ENCODE results near the gene TNFAIP3. TPM values are rescaled to one million over a fixed set of nuclear protein-coding genes. Genes with fewer than 3 reads are reported as not detected.

TNFAIP3 gene
- total and polyA plus RNA-seq, 2 of the 8 experiments (the other 6 are each of a cell fraction or from before 2014, with no cell fraction given): 1.6 to 2.0 TPM

- peak overlapping the region in 2 of 4 experiments; percentile 11 to 14; a peak in 3 of 7 replicates for H3K9ac ChIP-seq (replicated peaks in 1 of 4; ENCODE audit: extremely low read depth in 1 of 4, low read depth in 3 of 4, low read length in 3 of 4)
- no peak overlapping the region for H2BK120ac ChIP-seq (replicated peaks; ENCODE audit: low read depth, low read length)
- no peak overlapping the region for H3K14ac ChIP-seq (ENCODE audit: insufficient read length)
- H2BK15ac ChIP-seq (ENCODE audit: low read length): no peak overlapping the region
- ChIA-PET POLR2A (ENCODE audit: partially characterized antibody) (interaction anchor here (1.2 to 1.5 kb wide), 2 partner anchors 13 to 72 kb away, joined by 3 read pairs; no protein-coding TSS in a partner anchor), CTCF (ENCODE audit: partially characterized antibody) (interaction anchor here (0.8 to 6.6 kb wide), 17 partner anchors 7 to 170 kb away, joined by 3 to 52 read pairs (median 4); no protein-coding TSS in a partner anchor)
- no peak overlapping the region for H2BK5ac ChIP-seq (ENCODE audit: low read depth, low read length)
- DNase-seq (ENCODE audit: low read depth in 1 of 2, low spot score in 2 of 2) (peak in 1 of 2 experiments; percentile 59), FAIRE-seq (no peak)
- H4K5ac ChIP-seq (ENCODE audit: insufficient read length, low read depth, low read length): no peak overlapping the region
- peaks cover 0 to 16% (median 8%) of the 10 kb centered on the region in 4 experiments; a peak in 5 of 7 replicates for H3K27me3 ChIP-seq (replicated peaks in 1 of 4; ENCODE audit: control insufficient read depth in 3 of 4, extremely low read depth in 1 of 4, insufficient read depth in 3 of 4, low read length in 3 of 4)
- H3K36me3 ChIP-seq (ENCODE audit: control insufficient read depth in 2 of 4, insufficient read depth in 4 of 4, low read length in 3 of 4): no peaks in the 10 kb centered on the region
- H3K4me3 ChIP-seq (ENCODE audit: extremely low read depth in 1 of 4, insufficient read depth in 2 of 4, low read depth in 3 of 4, low read length in 4 of 4): peak overlapping the region; percentile 46 to 88 (median 84)
- H4K8ac ChIP-seq (ENCODE audit: extremely low read depth, insufficient read depth, low read length): peak overlapping the region; percentile 29; the same call in 1 of the 2 replicates
- peaks cover 5 to 17% (median 9%) of the 10 kb centered on the region in 4 experiments for H3K4me1 ChIP-seq (replicated peaks in 1 of 4; ENCODE audit: control insufficient read depth in 3 of 4, insufficient read depth in 4 of 4, low read length in 3 of 4)
- no peaks in the 10 kb centered on the region for H4K20me1 ChIP-seq (replicated peaks in 1 of 2; ENCODE audit: control insufficient read depth in 1 of 2, insufficient read depth in 2 of 2, low read length in 2 of 2)
- no peak overlapping the region for H2AK5ac ChIP-seq (ENCODE audit: low read depth, low read length)
- H3K23me2 ChIP-seq (ENCODE audit: low read depth, low read length): peaks cover 12% of the 10 kb centered on the region
- no peaks in the 10 kb centered on the region for H3K79me1 ChIP-seq (ENCODE audit: low read depth, low read length)
- no peak overlapping the region for H3K23ac ChIP-seq (ENCODE audit: insufficient read length)
- peak overlapping the region; percentile 87 to 97 for H3K4me2 ChIP-seq (ENCODE audit: insufficient read depth in 1 of 2, low read depth in 2 of 2, low read length in 2 of 2)
- H3K4ac ChIP-seq (replicated peaks; ENCODE audit: insufficient read length, low read depth, low read length): no peak overlapping the region
- H3K27ac ChIP-seq (ENCODE audit: low read depth, low read length): no peak overlapping the region
- WGBS, 2 experiments (ENCODE audit: extremely low coverage in 1 of 2, insufficient coverage in 1 of 2, insufficient read length in 1 of 2, insufficient replicate concordance in 2 of 2, low coverage in 1 of 2, low lambda C conversion rate in 2 of 2, missing lambda C conversion rate in 1 of 2): 11% methylated on average over 32 of the region's 32 CpGs; no CpG with 5 or more reads in 1 of the 2 experiments
- no peak overlapping the region for H4K91ac ChIP-seq (replicated peaks; ENCODE audit: insufficient read length, low read length)
- H3K18ac ChIP-seq (ENCODE audit: extremely low read depth, low read length): no peak overlapping the region
- no peaks in the 10 kb centered on the region for H3K9me3 ChIP-seq (ENCODE audit: insufficient read depth in 2 of 2, low read depth in 1 of 2, low read length in 1 of 2)
- H2BK20ac ChIP-seq (ENCODE audit: low read length): no peak overlapping the region
- peak overlapping the region; percentile 44; the same call in 1 of the 2 replicates for H2AFZ ChIP-seq (ENCODE audit: low read length)
- H3K79me2 ChIP-seq (ENCODE audit: control insufficient read depth in 1 of 2, insufficient read depth in 2 of 2, low read length in 2 of 2): no peaks in the 10 kb centered on the region
- H3K56ac ChIP-seq (replicated peaks; ENCODE audit: insufficient read length, low read depth, low read length): no peak overlapping the region
- H2BK12ac ChIP-seq (ENCODE audit: low read depth, low read length): no peak overlapping the region
- TF ChIP-seq SUZ12 (IDR thresholded peaks at IDR 0.05; ENCODE audit: low read length): peak; percentile 58
- peak; percentile 59 for TF ChIP-seq EZH2 (IDR thresholded peaks at IDR 0.05; ENCODE audit: low read depth, low read length, severe bottlenecking)
- TF ChIP-seq SIRT6 (IDR thresholded peaks at IDR 0.05; ENCODE audit: low read length): no peak
- no peak for TF ChIP-seq PHF8 (conservative IDR thresholded peaks at IDR 0.05; ENCODE audit: low read depth, low read length)
- peak; percentile 38 for TF ChIP-seq RNF2 (IDR thresholded peaks at IDR 0.05; ENCODE audit: borderline replicate concordance, low read depth, low read length, missing control alignments, poor library complexity, severe bottlenecking)
- TF ChIP-seq SAP30 (IDR thresholded peaks at IDR 0.05; ENCODE audit: insufficient read depth, insufficient replicate concordance, low read length): peak; percentile 80
- 0 out of 4 replicates have a peak, but pooled peaks of 1 of the 2 experiments have one; percentile 19 for TF ChIP-seq HDAC2 (IDR thresholded peaks at IDR 0.05; ENCODE audit: borderline replicate concordance in 1 of 2, low read depth in 2 of 2, low read length in 2 of 2)
- no peak for TF ChIP-seq MAFK (IDR thresholded peaks at IDR 0.05; ENCODE audit: low read depth, low read length)
- TF ChIP-seq ATF3 (IDR thresholded peaks at IDR 0.05; ENCODE audit: insufficient read depth, low read depth, low read length): no peak
Measured at GRCh38 chr6:137867685-137868509, 838 bp downstream of the TNFAIP3 start.
